H1 (cell line): ENCODE measurements around the gene CDIPT.

Experiments
- CHD2 ChIP-seq: IDR thresholded peaks from 2 replicates; pipeline ENCODE4 v1.6.1; 2012; ENCODE audit warnings: low read length, improper control_type of control experiment
- EZH2 ChIP-seq: fragments of 200-600 bp; sonication (generic); IDR thresholded peaks from 2 replicates; pipeline ENCODE4 v1.7.1; 2012; ENCODE audit warnings: low read depth, mild to moderate bottlenecking, moderate library complexity, low read length, inconsistent platforms; ENCODE audit not compliant: severe bottlenecking
- TF ChIP-seq, protein P1 (sequence below), 3 experiments: IDR thresholded peaks; 1 replicate in 2 of 3; 2 replicates in 1 of 3; pipeline versions ENCODE4 v1.5.1 to v1.6.1; 2011; ENCODE audit warnings: low read length in 3 of 3, mild to moderate bottlenecking in 3 of 3, inconsistent platforms in 2 of 3, low read depth in 1 of 3, moderate library complexity in 1 of 3; ENCODE audit not compliant: insufficient read depth in 1 of 3; ENCODE audit errors: control extremely low read depth in 1 of 3

DNA sequence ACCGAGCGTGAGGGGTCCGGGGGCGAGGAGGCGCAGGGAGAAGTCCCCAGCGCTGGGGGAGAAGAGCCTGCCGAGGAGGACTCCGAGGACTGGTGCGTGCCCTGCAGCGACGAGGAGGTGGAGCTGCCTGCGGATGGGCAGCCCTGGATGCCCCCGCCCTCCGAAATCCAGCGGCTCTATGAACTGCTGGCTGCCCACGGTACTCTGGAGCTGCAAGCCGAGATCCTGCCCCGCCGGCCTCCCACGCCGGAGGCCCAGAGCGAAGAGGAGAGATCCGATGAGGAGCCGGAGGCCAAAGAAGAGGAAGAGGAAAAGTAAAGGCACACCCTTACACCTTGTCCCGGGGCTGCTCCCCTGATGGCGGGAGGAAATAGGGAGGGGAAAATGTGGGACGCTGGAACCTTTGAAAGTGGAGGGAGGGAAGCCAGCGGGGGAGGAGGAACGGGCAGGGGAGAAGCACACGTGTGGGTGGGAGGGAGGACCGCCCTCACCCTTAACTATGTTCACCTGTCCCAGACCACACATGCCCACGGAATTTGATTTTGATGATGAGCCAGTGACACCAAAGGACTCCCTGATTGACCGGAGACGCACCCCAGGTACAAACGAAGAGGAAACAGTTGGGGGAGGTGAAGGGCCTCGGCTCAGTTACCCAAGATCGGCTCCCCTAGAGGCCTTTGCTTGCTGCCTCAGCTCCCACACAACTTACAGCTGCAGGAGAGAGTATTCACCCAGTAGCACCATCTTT, 46.2 kb downstream of the CDIPT start:
- TF ChIP-seq, protein P1, sequence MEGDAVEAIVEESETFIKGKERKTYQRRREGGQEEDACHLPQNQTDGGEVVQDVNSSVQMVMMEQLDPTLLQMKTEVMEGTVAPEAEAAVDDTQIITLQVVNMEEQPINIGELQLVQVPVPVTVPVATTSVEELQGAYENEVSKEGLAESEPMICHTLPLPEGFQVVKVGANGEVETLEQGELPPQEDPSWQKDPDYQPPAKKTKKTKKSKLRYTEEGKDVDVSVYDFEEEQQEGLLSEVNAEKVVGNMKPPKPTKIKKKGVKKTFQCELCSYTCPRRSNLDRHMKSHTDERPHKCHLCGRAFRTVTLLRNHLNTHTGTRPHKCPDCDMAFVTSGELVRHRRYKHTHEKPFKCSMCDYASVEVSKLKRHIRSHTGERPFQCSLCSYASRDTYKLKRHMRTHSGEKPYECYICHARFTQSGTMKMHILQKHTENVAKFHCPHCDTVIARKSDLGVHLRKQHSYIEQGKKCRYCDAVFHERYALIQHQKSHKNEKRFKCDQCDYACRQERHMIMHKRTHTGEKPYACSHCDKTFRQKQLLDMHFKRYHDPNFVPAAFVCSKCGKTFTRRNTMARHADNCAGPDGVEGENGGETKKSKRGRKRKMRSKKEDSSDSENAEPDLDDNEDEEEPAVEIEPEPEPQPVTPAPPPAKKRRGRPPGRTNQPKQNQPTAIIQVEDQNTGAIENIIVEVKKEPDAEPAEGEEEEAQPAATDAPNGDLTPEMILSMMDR (IDR thresholded peaks at IDR 0.05; ENCODE audit: control extremely low read depth in 1 of 3, insufficient read depth in 1 of 3, low read depth in 1 of 3, low read length in 3 of 3) = peak in 1 of 3 experiments; percentile 39; a peak in 1 of 4 replicates
- no peak for TF ChIP-seq CHD2
- no peak for TF ChIP-seq EZH2
